HK-2 (cell line): ENCODE measurements around the gene ENDOD1.
A peak's percentile ranks its signal among the peaks of the same experiment; 100 is the strongest.
"Not testable (repeated sequence)": the region's sequence is repeated elsewhere in the genome, so short reads cannot be mapped to it uniquely, and the experiment has no call there.

Experiments used
- DNase-seq: peaks from one replicate; pipeline ENCODE4 v3.0.0-alpha.2; 2018; ENCODE audit not compliant: unreplicated experiment

Gene ENDOD1

GRCh38 chr11:95103701-95104100 is 14.1 kb downstream of the ENDOD1 start:
- no peak for DNase-seq

- DNase-seq = no peak
Measured at GRCh38 chr11:95104121-95104830, 14.6 kb downstream of the ENDOD1 start.

DNA sequence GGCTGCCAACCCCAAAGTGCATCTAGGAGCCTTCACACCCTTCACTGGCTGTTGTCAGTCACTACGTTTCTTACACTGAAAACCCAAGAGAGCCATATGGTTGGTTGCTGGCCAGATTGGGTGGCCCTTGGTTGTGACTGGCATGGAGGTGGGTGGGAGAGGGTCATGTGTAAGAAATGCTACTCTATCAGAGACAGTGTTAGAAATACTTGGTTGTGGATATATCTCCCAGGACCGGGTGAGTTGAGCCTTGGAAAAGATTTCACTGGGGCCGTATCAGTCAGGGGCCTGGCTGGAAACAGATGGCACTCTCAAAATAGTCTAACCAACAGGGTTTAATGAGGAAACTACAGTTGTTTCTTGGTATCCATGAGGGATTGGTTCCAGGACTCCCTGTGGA is 15.2 kb downstream of the ENDOD1 start:
- DNase-seq = no peak

GRCh38 chr11:95108159-95108611 is 18.5 kb downstream of the ENDOD1 start:
- DNase-seq = peak; percentile 25

GRCh38 chr11:95108671-95109551 is 19.3 kb downstream of the ENDOD1 start:
- DNase-seq = no peak

DNA sequence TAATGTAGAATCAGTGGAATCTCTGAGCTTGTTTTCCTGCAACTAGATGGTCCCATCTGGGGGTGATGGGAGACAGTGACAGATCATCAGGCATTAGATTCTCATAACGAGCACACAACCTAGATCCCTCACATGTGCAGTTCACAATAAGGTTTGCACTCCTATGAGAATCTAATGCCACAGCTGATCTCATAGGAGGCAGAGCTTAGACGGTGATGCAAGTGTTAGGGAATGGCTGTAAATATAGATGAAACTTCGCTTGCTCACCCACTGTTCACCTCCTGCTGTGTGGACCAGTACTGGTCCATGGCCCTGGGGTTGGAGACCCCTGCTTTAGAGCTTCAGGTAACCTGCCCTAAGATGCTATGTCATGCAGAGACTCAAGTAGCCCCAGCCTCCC is 21.8 kb downstream of the ENDOD1 start:
- DNase-seq = not testable (repeated sequence)

DNA sequence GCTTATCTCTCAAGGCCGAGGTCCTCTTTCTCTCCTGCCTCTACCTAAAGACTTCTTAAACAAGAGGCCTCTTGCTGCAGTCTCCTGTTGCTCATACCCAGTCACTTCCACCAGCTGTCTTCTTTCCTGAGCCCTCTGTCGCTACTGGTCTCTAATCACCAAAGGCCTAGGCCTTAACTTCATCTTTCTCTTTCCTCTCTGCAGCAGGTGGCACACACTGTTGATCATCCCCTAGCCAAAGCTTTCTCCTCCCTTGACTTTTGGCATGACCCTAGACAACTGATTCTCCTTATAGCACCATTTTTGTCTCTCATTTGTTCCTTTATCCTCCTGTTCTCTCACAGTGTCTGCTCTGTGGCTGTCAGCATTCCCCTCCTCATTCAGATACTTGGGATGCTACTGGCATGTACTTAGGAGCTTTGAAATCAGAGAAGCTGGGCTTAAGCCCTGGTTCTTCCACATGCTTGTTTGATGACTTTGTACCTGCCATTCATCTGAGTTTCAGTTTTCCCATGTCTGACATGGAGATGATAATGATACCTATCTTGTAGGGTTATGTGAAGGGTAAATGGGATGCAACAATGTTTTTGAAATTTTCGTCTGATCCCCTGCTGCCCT is 22.4 kb downstream of the ENDOD1 start:
- no peak for DNase-seq

- no peak for DNase-seq
Measured at GRCh38 chr11:95115597-95115996, 26.0 kb downstream of the ENDOD1 start.

DNA sequence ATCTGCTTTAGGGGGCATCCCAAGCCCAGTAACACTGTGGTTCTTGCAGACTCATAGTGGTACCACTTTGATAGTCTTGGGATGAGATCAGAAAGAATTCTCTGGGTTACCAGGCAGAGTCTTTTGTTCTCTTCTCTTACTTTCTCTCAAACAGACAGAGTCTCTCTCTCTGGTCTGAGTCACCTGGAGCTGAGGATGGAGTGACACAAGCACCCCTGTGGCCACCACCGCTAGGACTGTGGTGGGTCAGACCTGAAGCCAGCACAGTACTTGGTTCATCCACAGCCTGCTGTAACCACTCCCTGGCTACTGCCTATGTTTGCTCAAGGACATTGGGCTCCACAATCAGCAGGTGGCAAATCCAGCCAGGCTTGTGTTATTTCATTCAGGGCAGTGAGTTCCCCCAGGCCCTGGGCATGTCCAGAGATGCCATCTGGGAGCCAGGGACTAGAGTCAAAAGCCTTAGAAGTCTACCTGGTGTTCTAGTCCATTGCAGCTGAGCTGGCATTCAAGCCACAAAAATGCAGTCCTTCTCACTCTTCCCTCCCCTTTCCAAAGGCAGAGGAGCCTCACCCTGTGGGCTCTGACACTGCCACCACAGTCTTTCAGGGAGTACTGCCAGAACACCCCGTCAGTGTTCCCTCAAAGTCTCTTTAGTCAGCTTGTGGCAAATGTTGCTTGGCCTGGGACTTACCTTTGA is 29.9 kb downstream of the ENDOD1 start:
- DNase-seq = no peak

DNA sequence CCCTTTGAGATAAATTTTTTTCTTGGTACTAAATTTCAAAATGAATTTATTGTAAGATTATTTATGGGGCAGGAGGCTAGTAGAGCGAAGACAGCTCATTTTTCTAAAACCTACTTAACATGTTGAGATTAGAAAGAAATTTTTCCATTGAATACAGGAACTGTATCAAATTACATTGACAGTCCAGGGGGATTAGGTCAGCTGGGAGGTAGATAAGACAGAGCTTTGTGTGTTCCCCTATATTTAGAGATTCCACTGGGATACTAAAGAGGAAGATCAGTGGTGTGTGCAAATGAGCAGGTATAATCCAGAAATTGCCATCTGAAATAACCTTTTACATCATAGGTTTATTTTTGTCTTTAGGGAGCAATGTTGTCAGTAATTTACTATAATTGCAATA is 32.1 kb downstream of the ENDOD1 start:
- no peak for DNase-seq

- no peak for DNase-seq
Measured at GRCh38 chr11:95123556-95123955, 33.9 kb downstream of the ENDOD1 start.

- no peak for DNase-seq
Measured at GRCh38 chr11:95128602-95129001, 39.0 kb downstream of the ENDOD1 start.

- DNase-seq = no peak
Measured at GRCh38 chr11:95132956-95133355, 43.3 kb downstream of the ENDOD1 start.

DNA sequence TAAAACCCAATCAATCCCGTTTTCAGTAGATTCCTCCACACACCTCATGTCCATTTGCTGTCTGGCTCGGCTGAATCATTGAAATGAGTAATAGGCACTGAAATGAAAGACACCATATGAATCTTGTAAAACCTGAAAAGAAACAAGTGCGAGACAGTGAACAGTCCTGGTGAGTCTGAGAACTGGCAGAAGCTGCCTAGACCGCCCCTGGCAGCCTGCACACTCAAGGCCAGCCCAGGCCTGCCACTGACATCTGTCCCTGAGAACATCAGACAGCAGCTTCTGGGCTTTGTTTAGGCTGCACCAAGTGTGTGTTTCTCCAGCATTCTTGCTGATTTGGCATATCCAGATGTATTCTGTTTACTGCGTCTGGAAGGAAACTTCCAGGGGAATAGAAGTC is 44.8 kb downstream of the ENDOD1 start:
- DNase-seq = no peak

DNA sequence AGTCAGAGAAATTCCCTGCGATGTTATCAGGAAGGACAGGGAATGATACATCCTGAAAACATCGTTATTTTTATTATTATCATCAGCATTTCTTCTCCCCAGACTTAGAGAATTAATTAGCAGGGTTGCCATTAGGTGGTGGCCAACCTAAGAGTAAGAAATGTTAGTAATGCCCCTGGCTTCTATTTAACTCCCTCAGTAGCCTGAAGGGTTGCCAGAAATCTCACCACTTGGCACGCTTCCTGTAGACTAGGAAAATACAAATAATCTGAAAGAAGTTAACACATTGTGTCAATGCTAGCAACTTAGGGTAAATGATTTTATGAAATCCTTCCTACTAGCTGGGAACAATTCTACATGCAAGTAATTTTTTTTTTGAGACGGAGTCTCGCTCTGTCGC is 45.5 kb downstream of the ENDOD1 start:
- no peak for DNase-seq

GRCh38 chr11:95135880-95136279 is 46.2 kb downstream of the ENDOD1 start:
- DNase-seq = no peak

DNA sequence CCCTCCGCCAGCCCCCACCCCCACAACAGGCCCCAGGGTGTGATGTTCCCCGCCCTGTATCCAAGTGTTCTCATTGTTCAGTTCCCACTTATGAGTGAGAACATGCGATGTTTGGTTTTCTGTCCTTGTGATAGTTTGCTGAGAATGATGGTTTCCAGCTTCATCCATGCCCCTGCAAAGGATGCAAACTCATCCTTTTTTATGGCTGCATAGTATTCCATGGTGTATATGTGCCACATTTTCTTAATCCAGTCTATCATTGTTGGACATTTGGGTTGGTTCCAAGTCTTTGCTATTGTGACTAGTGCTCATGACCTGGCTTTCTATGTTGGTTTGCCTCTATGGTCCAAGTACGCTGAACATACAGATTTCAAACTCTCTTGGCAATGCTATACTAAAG is 47.1 kb downstream of the ENDOD1 start:
- not testable (repeated sequence) for DNase-seq

DNA sequence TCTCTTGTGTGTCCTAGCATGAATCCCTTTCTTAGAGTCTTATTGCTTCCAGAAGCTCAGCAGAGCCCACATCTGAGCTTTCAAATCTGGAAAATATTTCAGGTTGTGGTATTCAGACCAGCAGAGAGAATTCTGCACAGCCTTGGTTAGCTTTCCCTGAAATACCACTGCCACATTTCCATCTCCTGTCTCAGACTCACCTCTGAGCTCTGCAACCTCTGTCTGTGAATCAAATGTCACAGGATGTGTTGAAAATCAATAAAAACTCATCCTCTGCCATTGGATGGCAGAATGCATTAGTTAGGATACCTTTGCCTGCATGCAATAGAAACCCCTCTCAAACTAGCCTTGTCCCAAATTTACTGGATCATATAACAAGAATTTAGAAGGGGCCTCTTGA is 47.7 kb downstream of the ENDOD1 start:
- DNase-seq = no peak

DNA sequence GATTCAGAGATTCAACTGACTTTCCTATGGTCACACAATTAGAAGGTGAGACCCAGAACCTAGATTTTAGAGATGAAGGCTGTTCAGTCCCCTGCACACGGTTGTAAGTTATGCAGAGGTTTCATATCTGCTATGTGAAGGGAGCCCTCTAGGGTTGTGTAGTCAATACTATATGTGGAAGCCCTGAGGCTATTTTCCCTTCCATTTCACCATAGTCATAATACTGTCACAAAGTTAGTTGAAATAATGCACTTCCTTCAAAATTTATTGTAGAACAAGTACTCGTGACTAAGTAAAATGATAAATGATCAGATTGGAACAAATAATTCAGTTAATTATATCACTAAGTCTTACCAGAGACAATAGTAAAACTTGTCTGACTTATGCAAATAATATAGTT is 48.8 kb downstream of the ENDOD1 start:
- DNase-seq = no peak

GRCh38 chr11:95140397-95141033 is 50.9 kb downstream of the ENDOD1 start:
- no peak for DNase-seq

DNA sequence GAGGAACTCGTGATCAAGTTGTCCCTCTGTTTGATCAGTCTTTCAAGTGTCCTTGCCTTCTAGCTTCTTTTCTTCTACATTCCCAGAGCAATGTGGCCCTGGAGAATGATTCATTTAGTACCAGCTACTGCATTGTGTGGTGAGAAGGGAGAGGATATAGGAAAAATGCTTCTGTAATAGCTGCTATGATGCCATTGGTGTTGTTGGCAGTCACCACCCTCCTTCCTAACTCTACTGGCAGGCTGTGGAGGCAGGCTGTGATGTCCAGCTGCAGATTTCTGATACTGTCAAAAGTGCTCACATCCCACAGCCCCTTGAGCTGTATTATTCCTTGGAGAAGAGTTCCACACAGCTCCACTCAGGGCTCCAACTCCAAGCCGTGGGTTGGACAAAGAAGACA is 52.8 kb downstream of the ENDOD1 start:
- no peak for DNase-seq
